MM.1S (cell line): ENCODE results near the gene DNMT3A.

ENCODE experiments used
- EZH2 ChIP-seq: fragments of 300-600 bp; sonication (generic); optimal IDR thresholded peaks from 2 replicates; pipeline ENCODE3; 2017; ENCODE audit warnings: low read depth, mild to moderate bottlenecking, antibody characterized with exemption, low read length, mixed read lengths
- EZH2phosphoT487 ChIP-seq: fragments of 300-600 bp; sonication (generic); IDR thresholded peaks from 2 replicates; pipeline ENCODE4 v1.6.1; 2018; ENCODE audit warnings: antibody characterized with exemption, low read length
- TF ChIP-seq, protein P1 (sequence below): fragments of 300-600 bp; sonication (generic); IDR thresholded peaks from 2 replicates; pipeline ENCODE4 v1.5.1; 2016; ENCODE audit warnings: antibody characterized with exemption, low read length, mixed read lengths

DNA sequence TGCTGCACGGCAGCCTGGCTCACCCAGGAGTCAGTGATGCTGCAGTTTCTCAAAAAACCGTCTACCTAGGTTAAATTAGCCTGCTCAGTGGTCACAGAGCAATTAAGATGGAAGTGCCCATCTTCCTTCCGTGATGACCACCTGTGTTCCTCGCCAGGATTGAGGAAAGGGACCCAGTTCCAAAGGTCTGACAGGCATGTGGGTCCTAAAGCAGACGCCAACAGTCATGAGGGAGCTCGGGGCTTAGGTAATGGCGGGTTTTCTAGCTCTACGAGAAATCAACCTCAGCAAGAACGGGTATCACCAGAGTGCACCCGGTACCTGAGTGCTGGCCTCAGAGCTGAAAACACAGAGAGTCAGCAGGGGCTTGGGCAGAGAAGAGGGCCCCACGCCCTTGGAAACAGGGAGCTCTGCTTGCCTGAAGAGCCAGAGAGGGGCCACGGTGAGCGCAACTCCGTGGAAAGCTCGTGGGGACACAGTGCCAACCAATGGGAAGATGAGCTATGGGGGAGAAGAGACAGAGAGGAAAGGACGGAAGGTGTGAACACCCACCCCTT is 34.3 kb upstream of the DNMT3A start:
- TF ChIP-seq, protein P1, sequence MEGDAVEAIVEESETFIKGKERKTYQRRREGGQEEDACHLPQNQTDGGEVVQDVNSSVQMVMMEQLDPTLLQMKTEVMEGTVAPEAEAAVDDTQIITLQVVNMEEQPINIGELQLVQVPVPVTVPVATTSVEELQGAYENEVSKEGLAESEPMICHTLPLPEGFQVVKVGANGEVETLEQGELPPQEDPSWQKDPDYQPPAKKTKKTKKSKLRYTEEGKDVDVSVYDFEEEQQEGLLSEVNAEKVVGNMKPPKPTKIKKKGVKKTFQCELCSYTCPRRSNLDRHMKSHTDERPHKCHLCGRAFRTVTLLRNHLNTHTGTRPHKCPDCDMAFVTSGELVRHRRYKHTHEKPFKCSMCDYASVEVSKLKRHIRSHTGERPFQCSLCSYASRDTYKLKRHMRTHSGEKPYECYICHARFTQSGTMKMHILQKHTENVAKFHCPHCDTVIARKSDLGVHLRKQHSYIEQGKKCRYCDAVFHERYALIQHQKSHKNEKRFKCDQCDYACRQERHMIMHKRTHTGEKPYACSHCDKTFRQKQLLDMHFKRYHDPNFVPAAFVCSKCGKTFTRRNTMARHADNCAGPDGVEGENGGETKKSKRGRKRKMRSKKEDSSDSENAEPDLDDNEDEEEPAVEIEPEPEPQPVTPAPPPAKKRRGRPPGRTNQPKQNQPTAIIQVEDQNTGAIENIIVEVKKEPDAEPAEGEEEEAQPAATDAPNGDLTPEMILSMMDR: no peak
- TF ChIP-seq EZH2 (no peak), EZH2phosphoT487 (no peak)
